IMR-90 (cell line): ENCODE measurements around the gene NXNL2. TPM values are rescaled to one million over a fixed set of nuclear protein-coding genes. Genes with fewer than 3 reads are reported as not detected.

Source experiments
- ATAC-seq: fragments of 200-7000 bp; cut with Tn5 transposase; 2 replicates; pipeline ENCODE4 v1.9.1; 2020; ENCODE audit warnings: low read depth, mild to moderate bottlenecking, moderate library complexity
- BruUV-seq: library from RNA; stranded (reverse); fragments of 400-500 nt; replicated peaks from 2 replicates; lab custom pipeline; 2021; lab: Mats Ljungman, UMichigan
- CTCF ChIA-PET: fragments of 300-600 bp; formaldehyde crosslinking; extraction: SDS; loops from one replicate; lab custom pipeline; 2021; ENCODE audit warnings: antibody characterized with exemption; lab: Yijun Ruan, JAX
- POLR2A ChIA-PET: fragments of 300-600 bp; sonication (Branson Sonifier 250); formaldehyde crosslinking; loops from one replicate; lab custom pipeline; 2022; ENCODE audit warnings: antibody characterized with exemption; ENCODE audit not compliant: unreplicated experiment; lab: Charles Lee
- DNase-seq: peaks from one replicate; pipeline ENCODE4 v3.0.0; 2013
- H2AFZ ChIP-seq: replicated peaks from 2 replicates; pipeline ENCODE3; 2013; ENCODE audit warnings: low read length, mild to moderate bottlenecking; ENCODE audit not compliant: poor library complexity
- H2AK5ac ChIP-seq: 2 replicates; pipeline ENCODE4 v1.6.1; 2013; ENCODE audit warnings: low read depth, low read length, inconsistent platforms
- H2AK9ac ChIP-seq: replicated peaks from 2 replicates; pipeline ENCODE3; 2013; ENCODE audit warnings: mild to moderate bottlenecking, low read depth, low read length, moderate library complexity; ENCODE audit not compliant: poor library complexity
- H2BK120ac ChIP-seq: 2 replicates; pipeline ENCODE4 v1.6.1; 2013; ENCODE audit warnings: low read depth, low read length, inconsistent platforms
- H2BK15ac ChIP-seq: 3 replicates; pipeline ENCODE4 v1.6.1; 2013; ENCODE audit warnings: low read depth, low read length, inconsistent platforms
- H2BK20ac ChIP-seq: 2 replicates; pipeline ENCODE4 v1.6.1; 2013; ENCODE audit warnings: low read depth, mild to moderate bottlenecking, inconsistent platforms, low read length, moderate library complexity
- H2BK5ac ChIP-seq: 2 replicates; pipeline ENCODE4 v1.6.1; 2013; ENCODE audit warnings: mild to moderate bottlenecking, low read depth, low read length, inconsistent platforms; ENCODE audit not compliant: poor library complexity, severe bottlenecking
- H3K14ac ChIP-seq: replicated peaks from 2 replicates; pipeline ENCODE4 v1.6.1; 2013; ENCODE audit warnings: low read depth, low read length, inconsistent platforms
- H3K18ac ChIP-seq: 2 replicates; pipeline ENCODE4 v1.6.1; 2013; ENCODE audit warnings: low read depth, low read length, control low read depth
- H3K23ac ChIP-seq: 2 replicates; pipeline ENCODE4 v1.6.1; 2013; ENCODE audit warnings: low read depth, low read length, inconsistent platforms
- H3K27ac ChIP-seq: 2 replicates; pipeline ENCODE4 v1.5.1; 2013; ENCODE audit warnings: mild to moderate bottlenecking, control low read depth, low read length; ENCODE audit not compliant: insufficient read depth
- H3K27me3 ChIP-seq: 2 replicates; pipeline ENCODE4 v1.6.1; 2013; ENCODE audit warnings: low read length; ENCODE audit not compliant: control insufficient read depth, insufficient read depth
- H3K36me3 ChIP-seq: 2 replicates; pipeline ENCODE4 v1.6.1; 2013; ENCODE audit warnings: low read length, mixed read lengths; ENCODE audit not compliant: control insufficient read depth, insufficient read depth
- H3K4ac ChIP-seq: 2 replicates; pipeline ENCODE4 v1.6.1; 2013; ENCODE audit warnings: low read depth, low read length, inconsistent platforms
- H3K4me1 ChIP-seq: 2 replicates; pipeline ENCODE4 v1.6.1; 2013; ENCODE audit warnings: low read length, mixed read lengths; ENCODE audit not compliant: control insufficient read depth, insufficient read depth
- H3K4me2 ChIP-seq: 2 replicates; pipeline ENCODE4 v1.6.1; 2013; ENCODE audit warnings: low read depth, mild to moderate bottlenecking, control low read depth, low read length, moderate library complexity
- H3K4me3 ChIP-seq: 2 replicates; pipeline ENCODE4 v1.5.1; 2013; ENCODE audit warnings: low read depth, mild to moderate bottlenecking, control low read depth, low read length, moderate library complexity; ENCODE audit not compliant: insufficient read depth
- H3K56ac ChIP-seq: 2 replicates; pipeline ENCODE4 v1.6.1; 2013; ENCODE audit warnings: low read length, inconsistent platforms; ENCODE audit not compliant: insufficient read depth; ENCODE audit errors: extremely low read depth
- H3K79me1 ChIP-seq, 2 experiments: 2 replicates each; pipeline ENCODE4 v1.6.1; 2013; ENCODE audit warnings: low read length in 2 of 2, inconsistent platforms in 1 of 2, low read depth in 1 of 2
- H3K9ac ChIP-seq: 2 replicates; pipeline ENCODE4 v1.6.1; 2013; ENCODE audit warnings: low read depth, low read length, control low read depth
- H3K9me1 ChIP-seq: 2 replicates; pipeline ENCODE4 v1.6.1; 2013; ENCODE audit warnings: low read length, inconsistent platforms; ENCODE audit not compliant: insufficient read depth
- H3K9me3 ChIP-seq: 2 replicates; pipeline ENCODE4 v1.6.1; 2013; ENCODE audit warnings: low read length; ENCODE audit not compliant: control insufficient read depth, insufficient read depth
- H4K20me1 ChIP-seq: 2 replicates; pipeline ENCODE4 v1.6.1; 2013; ENCODE audit warnings: low read length, inconsistent platforms; ENCODE audit not compliant: insufficient read depth
- H4K5ac ChIP-seq: 2 replicates; pipeline ENCODE4 v1.6.1; 2013; ENCODE audit warnings: mild to moderate bottlenecking, low read depth, low read length, control low read depth
- H4K8ac ChIP-seq, 2 experiments: 2 replicates each; pipeline ENCODE4 v1.6.1; 2013; ENCODE audit warnings: low read depth in 2 of 2, low read length in 2 of 2, control low read depth in 1 of 2, inconsistent platforms in 1 of 2
- H4K91ac ChIP-seq: 2 replicates; pipeline ENCODE4 v1.6.1; 2013; ENCODE audit warnings: low read depth, low read length, inconsistent platforms; ENCODE audit not compliant: insufficient read depth
- CEBPB ChIP-seq: IDR thresholded peaks from 2 replicates; pipeline ENCODE4 v1.6.1; 2012; ENCODE audit warnings: low read depth, low read length, improper control_type of control experiment
- CHD1 ChIP-seq: IDR thresholded peaks from 2 replicates; pipeline ENCODE4 v1.6.1; 2012; ENCODE audit warnings: low read depth, low read length, improper control_type of control experiment
- FOS ChIP-seq: fragments of 150-350 bp; IDR thresholded peaks from 2 replicates; pipeline ENCODE4 v1.6.1; 2016; ENCODE audit warnings: low read depth, low read length
- POLR2A ChIP-seq: IDR thresholded peaks from 2 replicates; pipeline ENCODE4 v1.6.1; 2012; ENCODE audit warnings: mild to moderate bottlenecking, low read depth, low read length
- RAD21 ChIP-seq: IDR thresholded peaks from 2 replicates; pipeline ENCODE4 v1.6.1; 2012; ENCODE audit warnings: low read length, improper control_type of control experiment
- RCOR1 ChIP-seq: IDR thresholded peaks from 2 replicates; pipeline ENCODE4 v1.6.1; 2012; ENCODE audit warnings: mild to moderate bottlenecking, low read length, improper control_type of control experiment; ENCODE audit not compliant: insufficient replicate concordance
- SMC3 ChIP-seq: fragments of 150-350 bp; IDR thresholded peaks from 2 replicates; pipeline ENCODE4 v1.6.1; 2016; ENCODE audit warnings: low read depth, mild to moderate bottlenecking, antibody characterized with exemption, low read length, moderate library complexity
- WGBS, 2 experiments: methylation state at CpG; one replicate each; pipeline versions ENCODE4 v1.1.5 to v1.1.7; 2013; ENCODE audit warnings: missing lambda C conversion rate in 2 of 2; ENCODE audit not compliant: insufficient read length in 1 of 2; ENCODE audit errors: extremely low coverage in 2 of 2; 5-methylcytosine and 5-hydroxymethylcytosine counted together
- dilution Hi-C: fragments of 300-500 bp; cut with HindIII; formaldehyde crosslinking; loops from one replicate; pipeline ENCODE4 v1.14.3; 2018; ENCODE audit warnings: low sequenced_read_pairs; ENCODE audit not compliant: unreplicated experiment
- in situ Hi-C: fragments of 300-500 bp; cut with MboI; formaldehyde crosslinking; loops from 3 replicates; pipeline ENCODE4 v1.14.3; 2019; ENCODE audit warnings: low sequenced_read_pairs, inconsistent platforms, mixed read lengths
- intact Hi-C: fragments of 100-400 bp; cut with micrococcal nuclease; formaldehyde crosslinking; loops from 2 replicates; pipeline ENCODE4 v1.10.0; 2022
- polyA plus RNA-seq, 3 experiments: library from polyadenylated mRNA; depleted of rRNA; stranded (reverse); fragments of >200 nt; gene quantifications; 2 replicates each; pipeline ENCODE4 v1.2.3, GENCODE V29; 2012; ENCODE audit warnings: low replicate concordance in 1 of 3
- total RNA-seq: library from RNA; depleted of rRNA; stranded (reverse); fragments of >200 nt; gene quantifications from 2 replicates; pipeline ENCODE4 v1.2.3, GENCODE V29; 2012

NXNL2 gene
- total and polyA plus RNA-seq, 2 of the 4 experiments (the other 2 are of a cell fraction), result 3.2 to 6.4 TPM

GRCh38 chr9:88501086-88501485, 33.9 kb upstream of the NXNL2 start:
- H3K4me3 ChIP-seq, result no peak overlapping the region
- H3K4me1 ChIP-seq, result no peaks in the 10 kb centered on the region
- CTCF ChIA-PET, result interaction anchor here (0.6 kb wide), 1 partner anchor 133 kb away, joined by 3 read pairs; no protein-coding TSS in a partner anchor
- no peak for TF ChIP-seq RAD21
- TF ChIP-seq FOS, result no peak
- no peak for TF ChIP-seq CEBPB
- TF ChIP-seq POLR2A, result no peak
- no peak for TF ChIP-seq CHD1
- TF ChIP-seq RCOR1, result no peak
- TF ChIP-seq SMC3, result no peak
- H3K9ac ChIP-seq, result no peak overlapping the region
- no peak overlapping the region for H2AK5ac ChIP-seq
- H3K18ac ChIP-seq, result no peak overlapping the region
- H2BK120ac ChIP-seq, result no peak overlapping the region
- 100% methylated on average over 1 of the region's 5 CpGs; no CpG with 5 or more reads in 1 of the 2 experiments for whole genome bisulfite sequencing, 2 experiments
- in situ Hi-C loops (no loop called here), intact Hi-C loops (no loop called here), dilution Hi-C loops (no loop called here)
- no peaks in the 10 kb centered on the region for H3K36me3 ChIP-seq
- H2AK9ac ChIP-seq, result no peak overlapping the region
- H2BK15ac ChIP-seq, result no peak overlapping the region
- no peak overlapping the region for H4K8ac ChIP-seq
- no peak overlapping the region for H2BK20ac ChIP-seq
- no peak overlapping the region for H3K23ac ChIP-seq
- H3K27ac ChIP-seq, result no peak overlapping the region
- H3K4me2 ChIP-seq, result no peak overlapping the region
- H4K91ac ChIP-seq, result no peak overlapping the region
- POLR2A ChIA-PET, result no interaction called here
- no peak overlapping the region for H3K56ac ChIP-seq
- H2AFZ ChIP-seq, result no peak overlapping the region
- ATAC-seq, result no peak
- no peak overlapping the region for H3K14ac ChIP-seq
- peaks cover 8% of the 10 kb centered on the region; the same call in 1 of the 2 replicates for H3K9me1 ChIP-seq
- H2BK5ac ChIP-seq, result no peak overlapping the region
- H4K20me1 ChIP-seq, result no peaks in the 10 kb centered on the region
- DNase-seq, result no peak
- H3K79me1 ChIP-seq, result no peaks in the 10 kb centered on the region
- H4K5ac ChIP-seq, result no peak overlapping the region
- no peaks in the 10 kb centered on the region for H3K9me3 ChIP-seq
- no TSS peak for BruUV-seq
- no peaks in the 10 kb centered on the region for H3K27me3 ChIP-seq
- H3K4ac ChIP-seq, result no peak overlapping the region
